NCI-H2196 treated with DMSO at 0.1 percent for 48 hours (cell line): ENCODE measurements around the gene GATAD2A.
"Not testable (repeated sequence)": the region's sequence is repeated elsewhere in the genome, so short reads cannot be mapped to it uniquely, and the experiment has no call there.

Source experiments
- DNase-seq: peaks from one replicate; lab custom pipeline; 2025; ENCODE audit not compliant: unreplicated experiment; lab: John Stamatoyannopoulos, UW

Gene GATAD2A

GRCh38 chr19:19465436-19466070 lies 60.1 kb downstream of the GATAD2A start:
- no peak for DNase-seq

GRCh38 chr19:19466201-19466600 lies 60.7 kb downstream of the GATAD2A start:
- no peak for DNase-seq

GRCh38 chr19:19468424-19469050 lies 63.1 kb downstream of the GATAD2A start:
- DNase-seq: no peak

GRCh38 chr19:19470579-19470978 lies 65.1 kb downstream of the GATAD2A start:
- no peak for DNase-seq

GRCh38 chr19:19471682-19472081 lies 66.2 kb downstream of the GATAD2A start:
- no peak for DNase-seq

- not testable (repeated sequence) for DNase-seq
These were observed 66.6 kb downstream of the GATAD2A start for GRCh38 chr19:19472106-19472505.

GRCh38 chr19:19475015-19475765 lies 69.7 kb downstream of the GATAD2A start:
- no peak for DNase-seq

- no peak for DNase-seq
These were observed 70.7 kb downstream of the GATAD2A start for GRCh38 chr19:19475849-19476828.

GRCh38 chr19:19477705-19478383 lies 72.4 kb downstream of the GATAD2A start:
- no peak for DNase-seq

GRCh38 chr19:19480688-19481087 lies 75.2 kb downstream of the GATAD2A start:
- DNase-seq: no peak

- no peak for DNase-seq
These were observed 77.5 kb downstream of the GATAD2A start for GRCh38 chr19:19482809-19483596.

GRCh38 chr19:19485161-19485997 lies 79.9 kb downstream of the GATAD2A start:
- DNase-seq: no peak

- DNase-seq: no peak
These were observed 80.5 kb downstream of the GATAD2A start for GRCh38 chr19:19485998-19486290.

GRCh38 chr19:19486343-19487076 lies 81.0 kb downstream of the GATAD2A start:
- DNase-seq: no peak

GRCh38 chr19:19487077-19487949 lies 81.8 kb downstream of the GATAD2A start:
- DNase-seq: no peak

- no peak for DNase-seq
These were observed 82.7 kb downstream of the GATAD2A start for GRCh38 chr19:19487950-19488874.
